GM12874 (cell line): ENCODE results near the gene CRB1.

Source experiments
- TF ChIP-seq, protein P1 (sequence below): IDR thresholded peaks from 2 replicates; pipeline ENCODE4 v1.5.1; 2011; ENCODE audit warnings: low read depth, mild to moderate bottlenecking, control low read depth, low read length, moderate library complexity; ENCODE audit not compliant: insufficient read depth

CRB1 gene

DNA sequence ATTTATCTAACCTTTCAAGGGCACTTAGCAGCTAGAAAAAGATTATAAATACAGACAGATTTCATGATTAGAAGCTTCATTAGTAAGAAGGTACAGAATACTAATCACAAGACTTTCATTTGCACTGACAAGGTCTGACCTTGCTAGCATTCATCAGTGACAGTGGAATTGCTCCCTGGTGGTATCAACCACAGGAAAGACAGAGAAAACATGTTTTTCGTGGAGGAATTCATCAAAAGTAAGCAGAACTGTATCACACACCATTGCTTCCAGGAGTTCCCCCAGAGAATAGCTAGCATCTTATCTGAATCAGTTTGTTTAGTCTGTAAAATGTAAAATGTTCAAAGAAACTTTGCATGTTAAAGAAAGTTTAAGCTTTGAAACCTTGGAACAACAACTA is 20.6 kb upstream of the CRB1 start:
- TF ChIP-seq, protein P1, sequence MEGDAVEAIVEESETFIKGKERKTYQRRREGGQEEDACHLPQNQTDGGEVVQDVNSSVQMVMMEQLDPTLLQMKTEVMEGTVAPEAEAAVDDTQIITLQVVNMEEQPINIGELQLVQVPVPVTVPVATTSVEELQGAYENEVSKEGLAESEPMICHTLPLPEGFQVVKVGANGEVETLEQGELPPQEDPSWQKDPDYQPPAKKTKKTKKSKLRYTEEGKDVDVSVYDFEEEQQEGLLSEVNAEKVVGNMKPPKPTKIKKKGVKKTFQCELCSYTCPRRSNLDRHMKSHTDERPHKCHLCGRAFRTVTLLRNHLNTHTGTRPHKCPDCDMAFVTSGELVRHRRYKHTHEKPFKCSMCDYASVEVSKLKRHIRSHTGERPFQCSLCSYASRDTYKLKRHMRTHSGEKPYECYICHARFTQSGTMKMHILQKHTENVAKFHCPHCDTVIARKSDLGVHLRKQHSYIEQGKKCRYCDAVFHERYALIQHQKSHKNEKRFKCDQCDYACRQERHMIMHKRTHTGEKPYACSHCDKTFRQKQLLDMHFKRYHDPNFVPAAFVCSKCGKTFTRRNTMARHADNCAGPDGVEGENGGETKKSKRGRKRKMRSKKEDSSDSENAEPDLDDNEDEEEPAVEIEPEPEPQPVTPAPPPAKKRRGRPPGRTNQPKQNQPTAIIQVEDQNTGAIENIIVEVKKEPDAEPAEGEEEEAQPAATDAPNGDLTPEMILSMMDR: no peak

DNA sequence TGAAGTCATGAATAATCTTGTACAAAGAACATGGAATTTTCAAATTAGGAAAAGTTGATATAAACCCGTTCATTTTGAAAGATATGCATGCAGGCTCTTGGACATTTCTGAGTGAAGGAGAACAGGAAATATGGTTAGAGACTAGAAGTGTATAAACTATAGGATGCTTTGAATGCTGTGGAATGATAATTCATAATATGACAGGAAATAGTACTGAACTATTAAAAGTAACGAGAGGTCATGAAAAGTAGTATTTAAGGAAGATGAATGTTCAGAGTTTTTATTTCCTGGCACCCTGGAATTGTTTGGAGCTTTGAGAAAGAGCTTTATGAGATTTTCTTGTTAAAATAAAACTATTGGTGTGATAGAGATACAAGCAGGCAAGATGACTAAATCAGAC is 18.7 kb upstream of the CRB1 start:
- TF ChIP-seq, protein P1: no peak

DNA sequence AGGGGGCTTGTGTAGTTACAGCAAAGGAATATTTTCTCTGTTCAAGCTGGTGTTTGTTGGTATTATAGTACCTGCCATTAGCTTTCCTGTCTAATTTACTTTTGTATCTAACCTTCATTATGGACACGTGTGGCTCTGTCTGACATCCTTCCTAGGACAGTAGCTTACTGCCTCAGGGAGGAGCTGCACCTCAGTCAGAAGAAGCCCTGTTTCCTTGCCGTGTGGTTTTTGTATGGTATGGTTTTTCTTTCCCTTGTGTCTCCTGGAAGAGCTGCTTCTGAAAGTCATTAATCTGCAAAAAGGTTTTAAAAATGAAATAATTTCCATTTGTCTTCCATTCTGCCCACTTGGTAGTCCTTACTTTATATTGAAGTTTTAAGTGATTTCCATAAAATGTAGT is 17.4 kb upstream of the CRB1 start:
- TF ChIP-seq, protein P1: no peak

DNA sequence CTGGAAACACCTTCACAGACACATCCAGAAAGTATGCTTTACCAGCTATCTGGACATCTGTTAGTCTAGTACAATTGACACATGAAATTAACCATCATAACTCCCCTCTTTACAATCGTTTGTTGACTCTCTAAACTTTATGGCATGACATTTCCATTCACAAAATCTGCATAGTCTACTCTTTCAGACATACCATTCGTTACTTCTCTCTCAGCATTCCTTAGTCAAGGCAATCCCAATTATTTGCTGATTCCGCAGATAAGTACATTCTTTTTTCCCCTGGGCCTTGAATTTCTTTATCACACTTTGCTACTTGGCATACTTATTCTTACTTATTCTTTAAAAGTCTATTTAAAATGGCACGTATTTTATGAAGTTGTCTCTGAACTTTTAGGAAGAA is 15.1 kb upstream of the CRB1 start:
- TF ChIP-seq, protein P1: no peak

DNA sequence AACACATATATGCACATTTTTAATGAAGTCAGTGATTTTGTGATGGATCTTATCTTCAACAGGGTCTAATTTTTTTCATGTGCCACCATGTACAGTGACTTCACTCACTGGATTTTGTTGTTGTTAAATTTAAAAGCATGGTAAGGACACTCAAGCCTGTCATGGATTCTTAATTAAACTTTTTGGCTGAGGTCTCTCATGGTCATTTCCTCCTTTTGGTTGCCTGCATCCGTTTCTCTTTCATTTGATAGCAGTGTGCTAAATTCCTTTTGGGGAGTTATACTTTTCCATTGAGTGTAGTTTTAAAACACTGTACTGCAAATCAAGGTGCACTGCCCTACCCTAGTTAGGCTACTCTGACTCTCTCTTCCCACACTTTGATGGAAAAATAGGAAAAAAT is 13.2 kb upstream of the CRB1 start:
- TF ChIP-seq, protein P1: no peak

DNA sequence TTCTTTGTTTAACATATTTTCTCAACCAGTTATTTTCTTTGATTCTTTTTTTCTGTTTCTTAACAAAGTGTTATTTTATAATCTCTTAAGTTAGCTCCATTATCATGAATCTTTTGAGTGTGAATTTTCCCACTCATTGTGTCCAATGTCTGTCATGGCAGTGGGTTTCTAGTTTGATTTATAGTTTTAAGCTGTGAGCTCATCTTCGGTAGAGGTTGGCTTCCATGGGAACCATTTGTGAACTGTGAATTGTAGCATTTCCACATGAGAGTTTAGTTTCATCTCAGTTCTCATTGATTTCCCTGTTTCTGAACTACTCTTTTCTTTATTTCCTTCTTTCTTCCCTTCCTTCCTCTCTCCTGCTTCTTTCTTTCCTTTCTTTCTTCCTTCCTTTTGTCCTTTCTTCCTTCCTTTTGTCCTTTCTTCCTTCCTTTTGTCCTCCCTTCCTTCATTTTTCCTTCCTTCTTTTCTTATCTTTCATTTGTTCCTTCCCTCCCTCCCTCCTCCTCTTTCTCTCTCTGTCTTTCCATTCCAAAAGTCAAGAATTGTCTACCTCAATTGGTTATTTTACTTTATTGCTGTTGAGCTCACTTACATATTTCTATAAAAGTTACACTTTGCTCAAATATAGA is 3.0 kb upstream of the CRB1 start:
- TF ChIP-seq, protein P1: no peak

DNA sequence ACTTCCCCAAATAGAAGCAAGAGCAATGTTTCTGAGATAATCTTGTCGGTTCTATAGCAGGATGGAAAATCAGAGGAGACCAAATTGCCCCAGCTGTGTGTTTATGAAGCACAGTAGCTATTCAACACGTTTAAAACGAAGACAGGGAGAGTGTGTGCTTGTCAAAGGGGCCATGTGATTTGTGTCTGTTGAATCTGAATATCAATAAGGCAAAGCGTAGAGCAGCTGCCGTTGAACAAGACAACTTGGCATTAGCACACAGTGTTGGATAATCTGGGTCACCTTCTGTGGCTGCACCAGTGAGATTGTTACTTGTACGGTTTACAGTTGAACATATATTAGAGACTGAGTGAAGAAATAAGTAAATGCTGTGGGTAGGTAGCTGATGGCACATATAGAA is 1.0 kb downstream of the CRB1 start:
- TF ChIP-seq, protein P1: no peak

DNA sequence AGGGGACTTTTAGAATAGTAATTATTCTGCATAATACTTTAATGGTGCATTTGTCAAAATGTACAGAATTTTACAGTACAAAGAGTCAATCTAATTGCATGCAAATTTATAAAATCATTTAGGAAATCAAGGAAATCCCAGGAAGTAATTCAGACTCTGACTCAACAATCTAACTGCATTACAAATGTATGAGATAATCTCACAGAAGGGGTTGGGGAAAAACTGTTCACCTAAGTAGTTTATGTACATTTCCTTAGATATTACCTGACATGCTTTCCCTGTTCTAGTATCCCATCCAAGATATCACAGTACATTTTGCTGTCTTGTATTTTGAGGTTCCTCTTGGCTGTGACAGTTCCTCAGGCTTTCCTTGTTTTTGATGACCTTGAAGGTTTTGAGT is 4.7 kb downstream of the CRB1 start:
- TF ChIP-seq, protein P1: no peak
